Activated CD8-positive, alpha-beta memory T cell treated with anti-CD3 and anti-CD28 coated beads for 36 hours (primary cell): Measurements from ENCODE around the gene PCDH19. TPM values are rescaled to one million over a fixed set of nuclear protein-coding genes. Genes with fewer than 3 reads are reported as not detected.

Experiments used
- CTCF ChIA-PET: fragments of 350-600 bp; sonication (Branson Sonifier 250); formaldehyde crosslinking; loops from one replicate; lab custom pipeline; 2021; ENCODE audit warnings: antibody characterized with exemption; lab: Charles Lee
- POLR2A ChIA-PET: fragments of 350-600 bp; sonication (Branson Sonifier 250); formaldehyde crosslinking; loops from one replicate; lab custom pipeline; 2021; ENCODE audit warnings: antibody characterized with exemption; lab: Charles Lee
- total RNA-seq, 2 experiments: library from RNA; stranded (reverse); gene quantifications; one replicate each; pipeline ENCODE4 v1.2.3, GENCODE V29; 2021

The PCDH19 gene
- total RNA-seq, 2 experiments from 2014 or later, result not detected

DNA sequence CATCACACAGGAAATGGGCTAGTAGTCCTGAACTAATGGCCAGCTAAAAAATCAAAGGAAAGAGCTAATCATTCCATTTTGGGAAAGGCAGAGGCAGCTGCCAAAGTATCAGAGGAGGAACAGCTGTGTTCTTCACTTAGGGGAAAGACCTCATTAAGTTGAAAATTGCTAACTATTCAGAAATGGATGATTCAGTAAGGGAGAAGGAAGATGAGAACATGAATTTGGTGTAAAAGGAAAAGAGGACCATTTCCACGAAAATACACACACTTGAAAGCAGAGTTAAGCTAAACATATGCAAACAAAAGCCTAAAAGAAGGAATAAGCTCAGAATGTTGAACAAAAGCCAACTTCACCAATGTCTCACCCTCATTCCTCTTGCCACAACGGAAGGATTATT, 90.4 kb downstream of the PCDH19 start:
- ChIA-PET CTCF (no interaction called here), POLR2A (no interaction called here)

GRCh38 chrX:100316987-100317386, 93.1 kb downstream of the PCDH19 start:
- ChIA-PET CTCF (no interaction called here), POLR2A (no interaction called here)

GRCh38 chrX:100315566-100315965, 94.5 kb downstream of the PCDH19 start:
- CTCF ChIA-PET, result no interaction called here
- POLR2A ChIA-PET, result no interaction called here

DNA sequence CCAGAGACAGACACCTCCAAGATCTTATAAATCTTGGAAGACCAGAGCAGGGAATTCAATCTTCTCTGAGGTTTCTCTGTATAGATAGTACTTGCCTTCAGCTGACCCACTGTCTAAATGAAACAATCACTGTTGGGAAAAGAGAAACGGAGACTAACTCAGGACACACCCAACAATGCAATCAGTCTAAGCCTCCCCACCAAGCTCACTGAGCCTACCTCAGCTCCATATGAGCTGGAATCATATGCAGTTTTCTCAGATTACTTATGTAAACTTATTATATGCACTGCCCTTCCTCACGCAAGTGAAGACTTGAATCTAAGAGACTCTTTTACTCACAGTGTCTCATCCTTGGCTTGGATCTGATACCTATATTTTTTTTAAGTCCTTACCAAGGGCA, 110.5 kb downstream of the PCDH19 start:
- CTCF ChIA-PET, result no interaction called here
- POLR2A ChIA-PET, result no interaction called here

DNA sequence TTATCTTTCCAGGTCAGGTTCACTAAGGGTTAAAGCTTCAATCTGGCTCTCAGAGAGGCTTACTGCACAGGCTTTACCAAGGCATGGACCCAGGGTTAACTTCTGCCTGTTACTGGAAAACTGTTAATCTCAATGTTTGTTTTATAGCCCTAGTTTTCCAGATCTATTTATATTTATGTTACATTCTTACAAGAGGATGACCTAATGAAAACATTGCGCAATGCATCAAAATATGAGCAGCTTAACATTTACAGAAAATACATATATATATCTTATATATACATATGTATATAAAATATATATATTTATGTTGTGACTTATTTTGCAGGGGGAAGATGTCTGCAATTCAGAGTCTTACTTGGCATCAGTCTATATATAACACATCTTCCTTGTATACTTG, 112.3 kb downstream of the PCDH19 start:
- ChIA-PET CTCF (no interaction called here), POLR2A (no interaction called here)

DNA sequence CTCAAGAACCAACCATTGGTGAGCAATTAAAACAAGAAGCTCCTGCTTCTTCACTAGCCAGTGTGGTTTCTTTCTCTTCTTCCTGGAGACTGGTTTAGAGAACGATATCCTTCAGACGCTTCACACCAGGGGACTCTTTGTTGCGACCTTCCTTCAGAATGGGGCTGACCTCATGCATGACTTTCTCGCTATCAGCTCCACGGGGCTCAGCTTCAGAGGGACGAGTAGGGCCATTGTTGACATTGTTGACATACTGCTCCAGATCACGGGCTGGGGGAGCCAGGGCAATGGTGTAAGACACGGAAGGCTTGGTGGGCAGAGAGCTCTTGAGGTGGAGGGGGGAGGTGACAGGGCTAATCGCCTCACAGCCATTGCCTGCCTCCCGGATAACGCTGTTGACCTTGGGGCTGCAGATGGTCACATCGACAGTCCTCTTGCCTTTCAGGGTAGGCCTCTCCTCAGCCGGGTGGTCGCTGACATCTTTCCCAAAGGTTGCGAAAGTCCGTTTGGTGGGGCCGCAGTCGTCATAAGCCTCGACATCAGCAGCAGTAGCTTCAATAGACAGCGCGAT, 113.8 kb downstream of the PCDH19 start:
- POLR2A ChIA-PET, result no interaction called here
- CTCF ChIA-PET, result no interaction called here

DNA sequence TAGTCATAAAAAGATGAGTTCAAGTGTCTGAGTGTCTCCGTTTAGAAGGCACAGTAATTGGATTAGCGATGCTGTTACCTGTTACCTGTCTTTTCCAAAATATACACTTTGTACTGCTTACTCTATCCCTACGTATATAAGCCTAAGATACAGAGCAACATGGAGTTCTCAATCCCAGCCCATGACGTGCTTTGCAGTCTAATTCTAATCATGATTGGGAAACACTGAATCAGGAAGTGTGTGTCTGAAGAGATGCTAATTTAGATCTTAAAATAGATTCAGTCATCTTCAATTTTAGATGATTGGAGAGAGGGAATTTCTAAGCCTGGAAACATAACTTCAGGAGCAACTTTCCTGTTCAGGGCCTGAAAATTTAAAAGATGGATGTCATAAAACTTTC, 115.1 kb downstream of the PCDH19 start:
- ChIA-PET POLR2A (no interaction called here), CTCF (no interaction called here)

DNA sequence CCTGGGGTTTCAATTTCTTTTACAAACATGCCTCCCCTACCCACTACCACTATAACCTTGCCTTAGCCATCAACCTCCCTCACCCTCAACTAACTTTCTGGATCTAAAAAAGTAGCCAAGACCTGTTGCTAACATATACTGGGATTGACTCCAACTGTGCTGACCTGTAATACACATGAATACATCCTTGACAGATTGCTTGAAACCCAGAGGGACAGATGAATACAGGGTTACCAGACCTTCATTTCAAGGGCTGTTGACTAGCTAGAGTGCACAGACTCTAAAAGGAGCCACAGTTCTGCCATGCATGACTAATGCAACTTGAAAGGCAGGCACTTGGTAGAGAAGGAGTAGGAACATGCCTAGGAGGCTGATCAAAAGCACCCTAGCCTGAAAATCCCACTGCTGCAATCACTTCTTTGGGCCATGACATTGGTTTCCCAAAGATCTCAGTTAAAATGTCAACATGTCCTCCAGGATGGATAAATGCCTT, 121.0 kb downstream of the PCDH19 start:
- ChIA-PET CTCF (no interaction called here), POLR2A (no interaction called here)

DNA sequence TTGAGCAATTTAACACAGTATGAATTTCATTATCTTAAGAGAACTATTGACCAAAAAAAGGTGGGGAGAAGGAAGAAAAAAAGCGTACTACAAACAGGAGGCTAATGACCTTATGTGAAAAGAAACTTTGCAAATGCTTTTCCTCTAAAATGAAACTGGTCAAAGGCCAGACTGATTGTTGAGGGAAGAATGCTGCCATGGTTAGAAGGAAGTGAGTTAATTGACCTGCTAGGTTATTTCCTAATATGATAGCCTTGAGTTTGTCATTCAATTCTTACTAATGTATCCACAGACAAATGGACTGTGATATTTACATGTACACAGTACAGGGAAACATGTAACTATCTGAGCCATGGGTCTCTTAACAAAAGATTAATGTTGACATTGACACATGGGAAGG, 132.8 kb downstream of the PCDH19 start:
- CTCF ChIA-PET, result no interaction called here

GRCh38 chrX:100274916-100275315, 135.2 kb downstream of the PCDH19 start:
- POLR2A ChIA-PET, result no interaction called here
- CTCF ChIA-PET, result no interaction called here

More for the DNA sequence above, 132.8 kb downstream of the PCDH19 start:
- POLR2A ChIA-PET, result no interaction called here

DNA sequence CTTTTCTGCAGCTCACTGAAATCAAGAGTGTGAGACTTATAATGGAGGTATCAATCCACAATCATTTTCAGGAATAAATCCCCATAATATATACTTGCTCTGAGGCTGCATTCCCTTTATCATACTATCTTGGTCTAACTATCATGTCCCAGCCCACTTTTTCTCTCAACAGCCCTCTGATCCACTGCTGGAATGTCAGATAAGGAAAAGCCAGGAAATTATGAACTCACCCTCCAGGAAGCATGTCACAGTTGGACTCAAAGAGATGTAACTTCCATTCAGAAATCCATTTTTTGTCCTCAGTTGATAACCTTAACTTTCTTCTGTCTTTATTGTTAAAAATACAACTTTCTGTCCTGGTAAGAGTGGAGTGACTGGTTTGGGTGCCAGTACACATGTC, 144.9 kb downstream of the PCDH19 start:
- POLR2A ChIA-PET, result no interaction called here

GRCh38 chrX:100264200-100264599, 145.9 kb downstream of the PCDH19 start:
- ChIA-PET POLR2A (no interaction called here), CTCF (no interaction called here)

More for the DNA sequence above, 144.9 kb downstream of the PCDH19 start:
- CTCF ChIA-PET, result no interaction called here

GRCh38 chrX:100263650-100264049, 146.4 kb downstream of the PCDH19 start:
- ChIA-PET CTCF (no interaction called here), POLR2A (no interaction called here)

DNA sequence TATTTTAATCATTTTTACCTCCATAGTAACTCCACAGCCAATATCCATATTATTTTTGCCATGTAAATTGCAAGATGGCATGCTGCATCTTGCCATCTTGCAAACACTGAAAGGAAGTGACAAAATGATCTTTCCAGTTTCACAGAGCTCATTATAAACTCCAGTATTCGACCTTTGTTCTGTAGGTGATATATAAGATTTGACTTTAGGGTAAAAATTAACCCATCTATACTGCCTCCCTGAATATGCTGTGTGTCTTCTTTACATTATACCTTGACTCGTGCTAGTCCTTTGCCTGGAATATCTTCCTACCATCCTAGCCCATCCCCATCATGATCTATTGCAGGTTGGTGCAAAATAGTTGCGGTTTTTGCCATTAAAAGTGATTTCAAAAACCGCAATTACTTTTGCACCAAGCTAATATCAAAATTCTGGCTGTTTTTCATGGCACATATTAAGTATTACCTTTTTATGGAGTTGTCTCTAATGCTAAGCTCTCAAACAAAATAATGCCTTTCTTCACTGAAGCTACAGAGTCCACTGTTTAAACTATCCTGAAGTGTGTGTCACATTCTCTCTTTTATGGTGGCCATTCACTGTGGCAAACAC, 161.1 kb downstream of the PCDH19 start:
- ChIA-PET POLR2A (no interaction called here), CTCF (no interaction called here)

DNA sequence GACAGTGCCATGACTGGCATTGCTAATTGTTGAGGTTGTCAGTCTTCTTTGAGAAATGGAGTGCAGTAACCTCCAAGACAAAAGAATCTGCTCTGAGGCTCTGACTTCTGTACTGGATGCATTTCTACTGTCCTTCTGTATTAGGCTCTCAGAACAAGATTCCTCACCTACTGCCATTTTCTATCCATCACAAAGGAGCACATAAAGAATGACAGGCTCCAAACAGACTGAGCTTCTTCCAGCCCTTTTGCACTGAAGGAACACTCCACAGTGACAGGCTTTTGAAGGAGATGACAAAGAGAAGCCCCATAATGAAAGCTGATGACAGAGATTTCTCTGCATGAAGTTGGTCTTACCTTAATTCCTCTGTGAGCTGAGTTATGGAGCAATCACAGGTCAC, 162.2 kb downstream of the PCDH19 start:
- ChIA-PET CTCF (no interaction called here), POLR2A (no interaction called here)

GRCh38 chrX:100244681-100245080, 165.4 kb downstream of the PCDH19 start:
- POLR2A ChIA-PET, result no interaction called here
- CTCF ChIA-PET, result no interaction called here

Other genes starting within 250 kb of the PCDH19 start
- gene TNMD, start 174.7 kb upstream of the PCDH19 start, total RNA-seq, result not detected
- gene TSPAN6, start 226.5 kb upstream of the PCDH19 start, total RNA-seq, result under 1 TPM; 0.19 to 0.36 TPM
- not detected for gene SRPX2, start 233.9 kb upstream of the PCDH19 start, total RNA-seq